Measurements from ENCODE around the gene SLCO3A1.

- TF ChIP-seq CTCF (IDR thresholded peaks at IDR 0.05): no peak
- no peak for TF ChIP-seq EP300 (IDR thresholded peaks at IDR 0.05)
- no peak for TF ChIP-seq POLR2AphosphoS5 (IDR thresholded peaks at IDR 0.05)
Observed at GRCh38 chr15:91816942-91817341, 36.6 kb upstream of the SLCO3A1 start.
